HG03571 (cell line): ENCODE measurements around the gene WAS.
"Not testable (repeated sequence)": the region's sequence is repeated elsewhere in the genome, so short reads cannot be mapped to it uniquely, and the experiment has no call there.

ENCODE experiments used
- ATAC-seq: cut with Tn5 transposase; IDR thresholded peaks from one replicate; pipeline ENCODE4 v1.9.1; 2021; ENCODE audit not compliant: unreplicated experiment

WAS gene

GRCh38 chrX:48683411-48683982, at the start of gene WAS:
WAS (plus strand) TSS chrX:48683799; CDS start chrX:48683854, 55 bp downstream.
- peak; percentile 76 for ATAC-seq

GRCh38 chrX:48636301-48636700, 47.3 kb upstream of the WAS start:
- no peak for ATAC-seq

- ATAC-seq = no peak
Observed at GRCh38 chrX:48636776-48637175, 46.8 kb upstream of the WAS start.

DNA sequence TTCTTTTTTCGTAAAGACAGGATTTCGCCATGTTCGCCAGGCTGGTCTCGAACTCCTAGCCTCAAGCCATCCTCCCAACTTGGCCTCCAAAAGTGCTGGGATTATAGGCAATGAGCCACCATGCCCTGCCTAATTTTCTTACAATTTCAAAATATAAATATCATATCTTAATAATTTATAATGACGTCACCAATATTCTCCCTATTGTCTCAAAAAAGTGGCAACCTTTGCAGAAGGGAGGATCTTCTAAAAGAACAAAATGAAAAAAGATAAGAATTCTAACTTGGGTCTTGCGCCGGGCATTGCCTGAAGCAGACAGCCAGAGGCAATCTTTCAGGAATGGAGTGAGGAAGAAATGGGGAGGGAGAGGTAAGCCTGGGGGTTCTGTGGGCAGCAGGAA, 37.9 kb upstream of the WAS start:
- ATAC-seq = no peak

DNA sequence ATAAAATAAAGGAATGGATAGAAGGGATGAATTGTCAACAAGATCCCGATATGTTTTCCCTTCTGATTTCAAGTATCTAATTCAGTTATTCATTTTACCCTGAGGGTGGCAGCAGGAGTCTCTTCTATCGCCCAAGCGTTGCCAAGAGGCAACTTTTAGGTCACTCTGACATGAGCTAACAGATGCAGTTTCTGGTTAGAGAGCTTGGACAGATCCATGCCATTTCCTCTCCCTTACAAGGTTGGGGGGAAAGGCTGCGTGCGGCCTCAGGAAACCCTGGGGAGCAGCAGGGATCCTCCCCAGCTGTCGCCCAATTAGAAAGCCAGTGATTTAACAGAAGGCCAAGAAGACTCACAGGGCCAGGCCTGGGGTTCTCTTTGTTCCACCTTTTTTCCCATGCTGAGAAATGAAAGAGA, 35.3 kb upstream of the WAS start:
- no peak for ATAC-seq

DNA sequence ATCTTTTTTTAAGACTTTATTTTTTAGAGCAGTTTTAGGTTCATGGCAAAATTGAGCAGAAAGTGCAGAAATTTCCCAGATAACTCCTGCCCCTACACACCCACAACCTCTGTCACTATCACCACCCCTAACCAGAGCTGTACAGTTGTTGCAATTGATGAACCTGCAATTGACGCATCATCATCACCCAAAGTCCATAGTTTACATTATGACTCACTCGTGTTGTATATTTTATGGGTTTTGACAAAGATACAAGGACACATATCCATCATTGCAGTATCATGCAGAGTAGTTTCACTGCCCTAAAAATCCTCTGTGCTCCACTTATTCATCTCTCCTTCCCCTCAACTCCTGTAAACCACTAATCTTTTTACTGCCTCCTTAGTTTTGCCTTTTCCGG, 34.5 kb upstream of the WAS start:
- ATAC-seq = no peak

GRCh38 chrX:48652055-48652579, 31.5 kb upstream of the WAS start:
- ATAC-seq = not testable (repeated sequence)

DNA sequence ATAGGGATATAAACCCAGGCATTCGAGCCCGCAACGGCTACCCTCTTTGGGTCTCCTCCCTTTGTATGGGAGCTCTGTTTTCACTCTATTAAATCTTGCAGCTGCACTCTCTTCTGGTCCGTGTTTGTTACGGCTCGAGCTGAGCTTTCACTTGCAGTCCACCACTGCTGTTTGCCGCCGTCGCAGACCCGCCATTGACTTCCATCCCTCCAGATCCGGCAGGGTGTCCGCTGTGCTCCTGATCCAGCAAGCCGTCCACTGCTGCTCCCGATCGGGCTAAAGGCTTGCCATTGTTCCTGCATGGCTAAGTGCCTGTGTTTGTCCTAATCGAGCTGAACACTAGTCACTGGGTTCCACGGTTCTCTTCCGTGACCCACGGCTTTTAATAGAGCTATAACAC, 28.9 kb upstream of the WAS start:
- not testable (repeated sequence) for ATAC-seq

GRCh38 chrX:48659686-48660085, 23.9 kb upstream of the WAS start:
- ATAC-seq = not testable (repeated sequence)

DNA sequence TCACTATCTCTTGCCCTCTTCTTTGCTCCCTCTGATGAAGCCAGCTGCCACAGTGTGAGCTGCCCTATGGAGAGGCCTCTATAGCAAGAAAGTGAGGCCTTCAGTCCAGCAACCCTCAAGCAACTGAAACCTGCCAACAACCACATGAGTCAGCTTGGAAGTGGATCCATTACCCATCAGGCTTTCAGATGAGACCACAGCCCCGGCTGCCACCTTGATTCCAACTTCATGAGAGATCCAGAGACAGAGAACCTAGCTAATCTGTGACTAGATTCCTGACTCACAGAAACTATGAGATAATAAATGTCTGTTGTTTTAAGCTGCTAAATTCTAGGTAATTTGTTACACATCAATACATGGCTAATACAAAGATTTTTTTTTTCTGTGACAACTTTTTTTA, 20.4 kb upstream of the WAS start:
- ATAC-seq = no peak

DNA sequence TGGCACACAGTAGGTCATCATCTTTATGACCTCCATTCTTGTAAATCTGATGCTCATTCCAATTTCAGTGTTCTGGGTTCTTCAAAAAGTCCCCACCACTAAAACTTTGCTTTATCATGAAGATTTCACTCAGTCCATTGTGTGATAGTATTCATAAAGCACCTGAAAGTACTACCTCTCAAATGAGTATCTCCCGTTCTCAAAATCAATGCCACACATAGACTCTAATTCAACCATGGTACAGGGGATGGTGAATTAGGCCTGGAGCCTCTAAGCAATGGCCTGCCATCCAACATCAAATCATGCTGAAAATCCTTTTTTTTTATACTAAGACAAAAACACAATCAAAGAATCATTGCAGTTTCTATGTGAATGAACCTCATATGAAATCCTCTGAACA, 19.4 kb upstream of the WAS start:
- no peak for ATAC-seq

- ATAC-seq = no peak
Observed at GRCh38 chrX:48665991-48666390, 17.6 kb upstream of the WAS start.

GRCh38 chrX:48666649-48667048, 16.9 kb upstream of the WAS start:
- ATAC-seq = no peak

DNA sequence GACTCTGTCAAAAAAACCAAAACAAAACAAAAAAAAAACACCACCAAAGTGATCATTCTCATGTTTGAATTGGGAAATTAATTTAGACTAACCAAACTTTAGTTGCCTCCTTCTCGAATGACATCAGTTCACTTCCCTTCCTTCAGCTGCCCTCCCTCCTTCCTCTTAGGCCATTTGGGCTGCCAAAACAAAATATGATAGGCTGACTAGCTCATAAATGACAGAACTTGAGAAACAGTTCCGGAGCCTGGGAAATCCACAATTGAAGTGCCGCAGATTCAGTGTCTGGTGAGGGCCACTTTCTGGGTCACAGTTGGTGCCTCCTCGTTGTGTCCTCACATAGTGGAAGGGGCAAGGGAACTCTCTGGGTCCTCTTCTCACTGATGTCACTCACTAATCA, 16.1 kb upstream of the WAS start:
- ATAC-seq = no peak

GRCh38 chrX:48668187-48668586, 15.4 kb upstream of the WAS start:
- not testable (repeated sequence) for ATAC-seq

DNA sequence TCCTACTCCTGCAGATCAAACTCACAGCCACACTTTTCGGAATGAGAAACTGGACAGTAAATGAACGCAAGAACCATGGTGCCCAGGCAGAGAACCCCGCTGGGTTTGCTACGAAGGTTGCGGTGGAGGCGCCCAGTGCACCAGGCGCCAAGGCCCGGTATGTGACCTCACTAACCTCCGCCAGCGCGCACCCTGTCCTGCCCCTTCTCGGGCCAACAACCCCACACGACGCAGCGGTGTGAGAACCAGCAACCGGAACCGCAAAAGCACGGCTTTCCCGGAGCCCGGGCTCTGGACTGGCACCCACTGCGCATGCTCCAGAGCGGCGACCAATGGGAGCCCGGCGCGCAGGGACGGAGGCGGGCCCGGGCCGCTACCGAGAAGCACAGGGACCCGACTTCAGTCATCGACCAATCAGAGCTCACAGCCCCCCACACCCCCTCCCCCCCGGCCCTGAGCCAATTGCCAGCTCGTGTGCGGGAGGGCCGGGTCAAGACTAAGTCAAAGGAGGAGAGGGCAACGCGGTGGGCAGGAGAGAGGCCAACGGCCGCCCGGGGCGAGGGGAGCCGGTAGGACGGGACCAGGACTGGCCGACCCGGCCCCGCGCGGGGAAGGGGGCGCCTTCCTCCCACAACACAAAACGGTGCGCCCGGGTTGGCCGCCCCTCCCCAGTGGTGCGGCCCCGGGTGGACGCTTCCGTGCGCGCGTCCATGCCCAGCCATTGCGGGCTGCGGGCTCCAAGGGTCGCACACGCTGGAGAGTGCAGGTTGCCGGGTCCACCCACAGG, 7.3 kb upstream of the WAS start:
- peak; percentile 84 for ATAC-seq

GRCh38 chrX:48676893-48677270, 6.7 kb upstream of the WAS start:
- ATAC-seq = no peak

DNA sequence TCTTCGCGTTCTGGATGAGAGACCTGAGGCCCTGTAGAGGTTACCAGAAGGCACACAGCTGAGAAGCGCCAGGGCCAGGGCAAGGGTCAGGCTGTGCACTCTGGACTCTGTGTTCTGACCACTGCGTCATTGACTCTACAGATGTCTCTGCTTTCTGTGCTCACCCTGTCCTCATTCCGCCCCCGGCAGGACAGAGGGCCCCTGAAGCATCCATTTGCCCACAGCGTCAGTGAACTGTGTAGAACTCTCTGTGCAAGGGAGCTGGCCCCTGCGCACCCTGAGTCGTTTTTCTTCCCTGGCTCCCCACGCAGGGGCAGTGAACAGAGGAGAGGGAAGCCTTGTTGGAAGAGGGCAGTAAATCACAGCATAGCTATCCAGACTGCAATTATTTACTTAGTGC, 6.1 kb upstream of the WAS start:
- ATAC-seq = no peak

GRCh38 chrX:48680467-48680866, 3.1 kb upstream of the WAS start:
- not testable (repeated sequence) for ATAC-seq

DNA sequence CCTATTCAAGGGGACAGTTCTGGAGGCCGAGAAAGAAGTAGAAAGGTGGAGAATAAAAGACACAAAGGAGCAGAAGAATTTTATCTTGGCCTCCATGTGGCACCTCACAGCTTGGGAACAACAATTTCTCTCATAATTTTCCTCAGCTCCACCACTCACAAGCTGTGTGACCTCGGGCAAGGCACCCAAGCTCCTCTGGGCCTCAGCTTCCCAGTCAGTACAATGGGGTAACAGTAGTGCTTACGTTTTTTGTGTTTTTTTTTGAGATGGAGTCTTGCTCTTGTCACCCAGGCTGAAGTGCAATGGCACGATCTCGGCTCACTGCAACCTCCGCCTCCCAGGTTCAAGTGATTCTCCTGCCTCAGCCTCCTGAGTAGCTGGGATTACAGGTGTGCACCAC, 2.7 kb upstream of the WAS start:
- not testable (repeated sequence) for ATAC-seq

DNA sequence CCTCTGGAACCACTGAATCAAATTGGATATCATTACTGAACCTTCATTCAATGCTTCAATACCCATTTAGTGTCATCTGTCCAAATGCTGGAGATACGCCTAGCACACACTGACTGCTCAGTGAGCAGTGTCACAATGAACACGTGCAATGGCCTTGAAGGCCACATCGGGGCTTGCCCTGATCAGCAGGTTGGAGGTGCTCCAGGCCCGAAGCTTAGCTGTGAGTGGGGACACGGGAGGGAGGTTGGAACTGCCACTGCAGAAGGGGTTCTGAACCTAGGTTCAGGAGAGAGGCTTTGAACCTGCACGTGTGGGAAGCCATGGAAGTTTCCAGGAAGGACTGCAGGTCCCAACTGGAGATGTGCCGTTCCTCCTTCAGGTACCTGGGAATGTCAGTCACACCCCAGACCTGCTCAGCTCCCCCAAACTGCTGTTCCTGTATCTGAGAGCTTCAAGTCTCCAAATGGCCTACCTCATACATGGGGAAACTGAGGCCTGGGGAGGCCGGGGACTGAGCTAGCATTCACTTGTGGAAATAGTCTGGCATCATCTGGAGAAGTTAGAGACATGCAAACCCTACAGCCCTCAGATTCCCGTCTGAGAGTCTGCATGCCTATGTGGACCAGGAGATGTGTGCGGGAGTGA, 1.9 kb upstream of the WAS start:
- ATAC-seq = no peak

DNA sequence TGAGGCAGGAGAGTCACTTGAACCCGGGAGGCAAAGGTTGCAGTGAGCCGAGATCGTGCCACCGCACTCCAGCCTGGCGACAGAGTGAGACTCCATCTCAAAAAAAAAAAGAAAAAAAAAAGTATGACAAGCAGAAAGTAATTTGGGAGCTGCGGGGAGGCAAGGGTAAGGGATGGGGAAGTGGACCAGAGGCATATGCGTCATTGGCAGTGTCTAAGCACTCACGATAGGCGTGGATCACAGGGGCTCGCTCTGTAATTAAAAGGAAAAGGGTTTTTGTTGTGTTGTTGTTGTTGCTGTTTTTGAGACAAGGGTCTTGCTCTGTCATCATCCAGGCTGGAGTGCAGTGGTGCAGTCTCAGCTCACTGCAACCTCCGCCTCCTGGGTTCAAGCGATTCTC, 804 bp upstream of the WAS start:
- ATAC-seq = not testable (repeated sequence)
